ENCODE results near the gene CCDC179.

GRCh38 chr11:22798901-22799300 is 61.4 kb downstream of the CCDC179 start:
- TF ChIP-seq ESRRG (CRISPR knock-in tag; IDR thresholded peaks at IDR 0.05) (no peak), POU6F1 (CRISPR knock-in tag; IDR thresholded peaks at IDR 0.05; ENCODE audit: borderline replicate concordance, low read depth) (no peak), ZFP30 (CRISPR knock-in tag; IDR thresholded peaks at IDR 0.05) (no peak), ZNF565 (CRISPR knock-in tag; conservative IDR thresholded peaks at IDR 0.05; ENCODE audit: low read depth) (no peak), ZFP3 (CRISPR knock-in tag; IDR thresholded peaks at IDR 0.05) (no peak), ZC3H10 (CRISPR knock-in tag; IDR thresholded peaks at IDR 0.05) (no peak), CSRNP3 (CRISPR knock-in tag; IDR thresholded peaks at IDR 0.05) (no peak), TOX (CRISPR knock-in tag; IDR thresholded peaks at IDR 0.05; ENCODE audit: borderline replicate concordance) (no peak), ZNF8 (CRISPR knock-in tag; IDR thresholded peaks at IDR 0.05) (no peak), CSDC2 (CRISPR knock-in tag; IDR thresholded peaks at IDR 0.05) (no peak), SNAI2 (CRISPR knock-in tag; IDR thresholded peaks at IDR 0.05) (no peak), ARNTL (CRISPR knock-in tag; IDR thresholded peaks at IDR 0.05; ENCODE audit: borderline replicate concordance, low read depth) (no peak), CREB5 (CRISPR knock-in tag; IDR thresholded peaks at IDR 0.05; ENCODE audit: low read depth) (no peak)

All from SK-N-SH treated with all-trans-retinoic acid at 6 μM for 48 hours (cell line).